Measurements from ENCODE around the gene ELAPOR2.
"Not testable (repeated sequence)": the region's sequence is repeated elsewhere in the genome, so short reads cannot be mapped to it uniquely, and the experiment has no call there.

ELAPOR2 gene

DNA sequence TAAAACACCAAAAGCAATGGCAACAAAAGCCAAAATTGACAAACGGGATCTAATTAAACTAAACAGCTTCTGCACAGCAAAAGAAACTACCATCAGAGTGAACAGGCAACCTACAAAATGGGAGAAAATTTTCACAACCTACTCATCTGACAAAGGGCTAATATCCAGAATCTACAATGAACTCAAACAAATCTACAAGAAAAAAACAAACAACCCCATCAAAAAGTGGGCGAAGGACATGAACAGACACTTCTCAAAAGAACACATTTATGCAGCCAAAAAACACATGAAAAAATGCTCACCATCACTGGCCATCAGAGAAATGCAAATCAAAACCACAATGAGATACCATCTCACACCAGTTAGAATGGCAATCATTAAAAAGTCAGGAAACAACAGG, 14.7 kb downstream of the ELAPOR2 start:
- not testable (repeated sequence) for DNase-seq

GRCh38 chr7:87041586-87041985, 17.9 kb downstream of the ELAPOR2 start:
- DNase-seq: not testable (repeated sequence)

DNA sequence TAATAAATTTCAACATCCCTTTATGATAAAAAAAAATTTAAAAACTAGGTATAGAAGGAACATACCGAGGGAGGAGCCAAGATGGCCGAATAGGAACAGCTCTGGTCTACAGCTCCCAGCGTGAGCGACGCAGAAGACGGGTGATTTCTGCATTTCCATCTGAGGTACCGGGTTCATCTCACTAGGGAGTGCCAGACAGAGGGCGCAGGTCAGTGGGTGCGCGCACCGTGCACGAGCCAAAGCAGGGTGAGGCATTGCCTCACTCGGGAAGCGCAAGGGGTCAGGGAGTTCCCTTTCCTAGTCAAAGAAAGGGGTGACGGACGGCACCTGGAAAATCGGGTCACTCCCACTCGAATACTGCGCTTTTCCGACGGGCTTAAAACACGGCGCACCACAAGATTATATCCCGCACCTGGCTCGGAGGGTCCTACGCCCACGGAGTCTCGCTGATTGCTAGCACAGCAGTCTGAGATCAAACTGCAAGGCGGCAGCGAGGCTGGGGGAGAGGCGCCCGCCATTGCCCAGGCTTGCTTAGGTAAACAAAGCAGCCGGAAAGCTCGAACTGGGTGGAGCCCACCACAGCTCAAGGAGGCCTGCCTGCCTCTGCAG, 19.7 kb downstream of the ELAPOR2 start:
- DNase-seq: not testable (repeated sequence)

GRCh38 chr7:87038993-87039690, 20.3 kb downstream of the ELAPOR2 start:
- no peak for DNase-seq

DNA sequence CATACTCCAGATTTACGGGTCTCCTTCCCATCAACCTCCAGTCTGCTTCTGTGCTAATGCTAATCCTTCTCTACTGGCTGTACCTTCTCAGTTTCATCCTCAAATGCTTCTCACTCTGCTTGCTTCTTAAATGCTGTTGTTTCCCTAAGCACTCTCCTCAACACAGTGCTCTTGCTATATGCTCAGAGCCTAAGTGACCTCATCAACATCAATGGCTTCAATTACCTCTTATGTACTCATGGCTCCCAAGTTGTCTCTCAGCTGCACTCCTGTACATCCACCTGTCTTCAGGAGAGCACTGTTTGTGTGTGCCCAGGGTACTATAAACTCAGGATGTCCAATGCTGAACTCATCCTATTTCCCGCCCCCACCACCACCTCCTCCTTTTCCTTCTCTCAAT, 22.5 kb downstream of the ELAPOR2 start:
- DNase-seq: no peak

- DNase-seq: no peak
Measured at GRCh38 chr7:87032604-87033339, 26.7 kb downstream of the ELAPOR2 start.

DNA sequence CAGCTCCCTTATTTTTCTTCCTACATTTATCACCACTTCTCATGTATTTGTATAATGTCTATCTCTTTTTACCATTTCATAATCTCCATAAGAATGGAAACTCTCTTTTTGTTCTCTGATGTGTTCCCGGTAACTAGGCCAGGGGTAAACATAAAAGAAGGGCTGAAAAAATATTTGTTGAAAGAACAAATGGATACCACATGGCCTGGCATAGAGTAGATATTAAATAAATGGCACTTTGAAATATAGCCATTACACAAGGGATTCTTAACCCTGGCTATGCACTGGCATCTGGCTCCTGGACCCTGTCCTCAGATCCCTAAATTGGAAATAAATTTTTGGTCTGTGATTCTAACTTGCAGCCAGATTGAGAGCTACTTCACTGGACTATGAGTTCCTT, 30.4 kb downstream of the ELAPOR2 start:
- no peak for DNase-seq

- no peak for DNase-seq
Measured at GRCh38 chr7:87028636-87029035, 30.8 kb downstream of the ELAPOR2 start.

- no peak for DNase-seq
Measured at GRCh38 chr7:87027900-87028299, 31.6 kb downstream of the ELAPOR2 start.

DNA sequence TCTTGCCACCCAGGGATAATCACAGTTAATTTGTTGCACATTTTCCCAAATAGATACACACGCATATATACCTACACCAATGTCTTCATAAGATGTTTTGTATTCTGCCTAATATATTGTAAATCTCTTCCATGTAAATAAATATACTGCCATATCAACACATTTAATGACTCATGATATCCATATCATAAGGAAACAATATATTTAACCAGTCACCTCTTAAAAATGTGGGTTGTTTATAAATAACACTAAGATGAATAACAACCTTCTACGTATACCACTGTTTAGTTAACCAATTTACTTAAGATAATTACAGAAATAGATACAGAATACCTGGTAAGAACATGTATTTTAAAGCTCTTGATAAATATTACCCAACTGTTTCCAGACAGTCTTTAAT, 38.2 kb downstream of the ELAPOR2 start:
- DNase-seq: no peak

GRCh38 chr7:87016606-87017005, 42.8 kb downstream of the ELAPOR2 start:
- no peak for DNase-seq

DNA sequence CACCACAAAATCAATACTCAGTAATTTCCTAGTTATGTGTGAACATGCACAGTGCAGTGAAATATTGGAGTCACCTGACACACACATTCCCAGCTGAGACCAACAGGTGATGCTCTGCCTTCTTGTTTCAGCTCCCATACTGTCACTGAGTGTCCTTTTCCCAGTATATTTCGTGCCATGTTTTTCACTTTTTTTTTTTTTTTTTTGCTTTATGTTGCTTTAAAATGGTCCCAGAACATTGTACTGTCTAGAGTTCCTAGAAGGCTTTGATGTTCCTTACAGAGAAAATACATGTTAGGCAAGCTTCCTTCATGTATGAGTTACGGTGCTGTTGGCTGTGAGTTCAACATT, 45.6 kb downstream of the ELAPOR2 start:
- DNase-seq: no peak

DNA sequence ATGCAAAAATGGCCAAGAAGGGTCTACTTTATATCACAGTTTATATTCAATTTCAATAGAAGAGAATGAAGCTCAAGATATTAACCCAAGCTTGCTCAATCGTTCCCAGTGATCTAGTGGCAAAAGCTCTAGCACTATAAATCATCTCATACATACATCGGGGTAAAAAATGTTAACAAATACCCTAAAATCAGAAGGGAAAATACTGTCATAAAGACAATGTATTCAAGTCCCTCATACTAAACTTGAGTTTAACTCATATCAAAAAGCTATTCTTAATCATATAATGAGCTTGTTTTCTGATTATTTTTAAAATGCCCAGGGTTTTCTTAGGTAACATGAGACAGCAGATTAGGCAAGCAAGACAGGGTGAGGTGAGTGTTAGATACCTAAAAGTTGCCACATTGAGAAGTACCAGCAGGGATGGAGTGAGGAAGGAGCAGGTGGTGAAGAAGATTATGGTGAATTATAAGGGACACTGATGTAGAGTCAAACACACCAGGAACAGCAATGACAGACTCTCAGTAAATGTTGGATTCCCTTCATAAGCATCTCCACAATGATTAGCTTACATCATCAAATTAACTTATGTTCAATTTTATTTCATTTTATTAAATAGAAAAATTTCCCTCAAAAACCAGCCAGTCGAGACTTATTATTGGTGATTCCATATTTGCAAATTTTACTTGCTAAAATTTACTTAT, 46.2 kb downstream of the ELAPOR2 start:
- no peak for DNase-seq
